ENCODE measurements around the gene DYNLL1.

- TF ChIP-seq CTCF (IDR thresholded peaks at IDR 0.05) (no peak), EP300 (IDR thresholded peaks at IDR 0.05) (no peak)
Measured at GRCh38 chr12:120504587-120504986, 8.7 kb downstream of the DYNLL1 start.
